ENCODE results near the gene TENT5D. TPM values are rescaled to one million over a fixed set of nuclear protein-coding genes. Genes with fewer than 3 reads are reported as not detected.

The TENT5D gene
- total RNA-seq, 2 donors from 2014 or later, result not detected

GRCh38 chrX:80485543-80485942 is 65.3 kb downstream of the TENT5D start:
- Histone ChIP-seq H3K4me1 (no peaks in the 10 kb centered on the region), H3K9me3 (peaks cover 0 to 3% of the 10 kb centered on the region in 2 donors), H3K27ac (no peak overlapping the region), H3K27me3 (no peaks in the 10 kb centered on the region), H3K36me3 (no peaks in the 10 kb centered on the region), H3K4me3 (no peak overlapping the region)
- TF ChIP-seq CTCF (IDR thresholded peaks at IDR 0.05), result no peak
- no peak for DNase-seq (ENCODE audit: low spot score)

GRCh38 chrX:80486299-80486698 is 66.1 kb downstream of the TENT5D start:
- no peaks in the 10 kb centered on the region for H3K36me3 ChIP-seq
- H3K27ac ChIP-seq, result no peak overlapping the region
- DNase-seq (ENCODE audit: low spot score), result no peak
- H3K9me3 ChIP-seq, result peaks cover 0 to 9% of the 10 kb centered on the region in 2 donors
- H3K4me3 ChIP-seq, result no peak overlapping the region
- H3K27me3 ChIP-seq, result no peaks in the 10 kb centered on the region
- H3K4me1 ChIP-seq, result no peaks in the 10 kb centered on the region
- no peak for TF ChIP-seq CTCF (IDR thresholded peaks at IDR 0.05)

GRCh38 chrX:80489166-80489565 is 68.9 kb downstream of the TENT5D start:
- Histone ChIP-seq H3K9me3 (peaks cover 0 to 9% of the 10 kb centered on the region in 2 donors), H3K27me3 (no peaks in the 10 kb centered on the region), H3K4me3 (no peak overlapping the region), H3K27ac (no peak overlapping the region), H3K36me3 (no peaks in the 10 kb centered on the region), H3K4me1 (no peaks in the 10 kb centered on the region)
- DNase-seq (ENCODE audit: low spot score), result no peak
- TF ChIP-seq CTCF (IDR thresholded peaks at IDR 0.05), result no peak
